Neural progenitor cell (in vitro differentiated cells): ENCODE results near the gene UPP1.

Experiments used
- EZH2 ChIP-seq: fragments of 200-600 bp; sonication (generic); IDR thresholded peaks from 2 replicates; pipeline ENCODE4 v1.6.1; 2017; ENCODE audit warnings: antibody characterized with exemption, mild to moderate bottlenecking, moderate library complexity
- EZH2phosphoT487 ChIP-seq: fragments of 200-600 bp; sonication (generic); IDR thresholded peaks from 2 replicates; pipeline ENCODE4 v1.6.1; 2017; ENCODE audit warnings: antibody characterized with exemption
- TF ChIP-seq, protein P1 (sequence below): fragments of 200-600 bp; sonication (generic); IDR thresholded peaks from 2 replicates; pipeline ENCODE4 v1.5.1; 2017; ENCODE audit warnings: antibody characterized with exemption, mild to moderate bottlenecking

DNA sequence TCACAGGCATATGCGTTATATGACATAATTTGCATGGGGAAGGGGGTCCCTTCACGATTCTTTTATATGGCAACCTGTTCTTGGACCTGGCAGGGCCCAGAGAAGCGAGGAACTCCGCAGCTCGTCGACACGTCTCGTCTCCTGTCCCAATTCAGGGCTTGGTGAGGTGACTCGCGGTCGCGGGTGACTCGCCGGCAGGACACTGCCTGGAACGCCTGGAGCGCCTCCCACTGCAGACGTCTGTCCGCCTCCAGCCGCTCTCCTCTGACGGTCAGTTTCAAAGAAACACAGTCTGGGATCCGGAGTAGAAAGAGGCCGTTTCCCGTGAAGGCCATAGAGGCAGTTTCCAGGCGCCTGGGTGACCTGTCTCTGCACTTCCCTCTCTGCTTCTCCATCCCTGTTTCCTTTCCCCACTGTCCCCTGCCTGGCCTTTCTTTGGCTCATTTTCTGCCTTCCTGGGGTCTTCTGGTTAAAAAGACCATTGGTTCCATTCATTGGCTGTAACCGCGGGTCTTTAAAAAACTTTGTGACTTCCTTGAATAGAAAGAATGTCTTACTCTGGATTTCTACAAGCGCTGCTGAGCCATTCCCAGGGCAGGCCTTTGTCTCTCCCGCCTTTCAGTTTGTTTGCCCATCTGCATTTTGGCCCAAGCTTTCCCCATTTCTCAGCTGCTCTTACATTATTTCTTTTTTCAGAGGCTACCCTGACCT is 1.2 kb downstream of the UPP1 start:
- TF ChIP-seq, protein P1, sequence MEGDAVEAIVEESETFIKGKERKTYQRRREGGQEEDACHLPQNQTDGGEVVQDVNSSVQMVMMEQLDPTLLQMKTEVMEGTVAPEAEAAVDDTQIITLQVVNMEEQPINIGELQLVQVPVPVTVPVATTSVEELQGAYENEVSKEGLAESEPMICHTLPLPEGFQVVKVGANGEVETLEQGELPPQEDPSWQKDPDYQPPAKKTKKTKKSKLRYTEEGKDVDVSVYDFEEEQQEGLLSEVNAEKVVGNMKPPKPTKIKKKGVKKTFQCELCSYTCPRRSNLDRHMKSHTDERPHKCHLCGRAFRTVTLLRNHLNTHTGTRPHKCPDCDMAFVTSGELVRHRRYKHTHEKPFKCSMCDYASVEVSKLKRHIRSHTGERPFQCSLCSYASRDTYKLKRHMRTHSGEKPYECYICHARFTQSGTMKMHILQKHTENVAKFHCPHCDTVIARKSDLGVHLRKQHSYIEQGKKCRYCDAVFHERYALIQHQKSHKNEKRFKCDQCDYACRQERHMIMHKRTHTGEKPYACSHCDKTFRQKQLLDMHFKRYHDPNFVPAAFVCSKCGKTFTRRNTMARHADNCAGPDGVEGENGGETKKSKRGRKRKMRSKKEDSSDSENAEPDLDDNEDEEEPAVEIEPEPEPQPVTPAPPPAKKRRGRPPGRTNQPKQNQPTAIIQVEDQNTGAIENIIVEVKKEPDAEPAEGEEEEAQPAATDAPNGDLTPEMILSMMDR: no peak
- no peak for TF ChIP-seq EZH2
- no peak for TF ChIP-seq EZH2phosphoT487
